ENCODE results near the gene SPAG16. TPM values are rescaled to one million over a fixed set of nuclear protein-coding genes. Genes with fewer than 3 reads are reported as not detected.

SPAG16 gene
- total RNA-seq, 1 donor from 2014 or later, result 18.7 TPM

GRCh38 chr2:213959589-213959988 lies 675.3 kb downstream of the SPAG16 start:
- Mint-ChIP-seq H3K4me3 (ENCODE audit: unreplicated experiment) (no peak overlapping the region), H3K4me1 (ENCODE audit: low read depth) (no peaks in the 10 kb centered on the region), H3K9me3 (ENCODE audit: low read depth) (peaks cover 9% of the 10 kb centered on the region), H3K27ac (ENCODE audit: unreplicated experiment) (no peak overlapping the region), H3K36me3 (ENCODE audit: low read depth) (peaks cover 2% of the 10 kb centered on the region), H3K27me3 (ENCODE audit: low read depth) (no peaks in the 10 kb centered on the region)
- DNase-seq (ENCODE audit: low spot score), result no peak
- TF ChIP-seq, protein P1, sequence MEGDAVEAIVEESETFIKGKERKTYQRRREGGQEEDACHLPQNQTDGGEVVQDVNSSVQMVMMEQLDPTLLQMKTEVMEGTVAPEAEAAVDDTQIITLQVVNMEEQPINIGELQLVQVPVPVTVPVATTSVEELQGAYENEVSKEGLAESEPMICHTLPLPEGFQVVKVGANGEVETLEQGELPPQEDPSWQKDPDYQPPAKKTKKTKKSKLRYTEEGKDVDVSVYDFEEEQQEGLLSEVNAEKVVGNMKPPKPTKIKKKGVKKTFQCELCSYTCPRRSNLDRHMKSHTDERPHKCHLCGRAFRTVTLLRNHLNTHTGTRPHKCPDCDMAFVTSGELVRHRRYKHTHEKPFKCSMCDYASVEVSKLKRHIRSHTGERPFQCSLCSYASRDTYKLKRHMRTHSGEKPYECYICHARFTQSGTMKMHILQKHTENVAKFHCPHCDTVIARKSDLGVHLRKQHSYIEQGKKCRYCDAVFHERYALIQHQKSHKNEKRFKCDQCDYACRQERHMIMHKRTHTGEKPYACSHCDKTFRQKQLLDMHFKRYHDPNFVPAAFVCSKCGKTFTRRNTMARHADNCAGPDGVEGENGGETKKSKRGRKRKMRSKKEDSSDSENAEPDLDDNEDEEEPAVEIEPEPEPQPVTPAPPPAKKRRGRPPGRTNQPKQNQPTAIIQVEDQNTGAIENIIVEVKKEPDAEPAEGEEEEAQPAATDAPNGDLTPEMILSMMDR (IDR thresholded peaks at IDR 0.05), result no peak

DNA sequence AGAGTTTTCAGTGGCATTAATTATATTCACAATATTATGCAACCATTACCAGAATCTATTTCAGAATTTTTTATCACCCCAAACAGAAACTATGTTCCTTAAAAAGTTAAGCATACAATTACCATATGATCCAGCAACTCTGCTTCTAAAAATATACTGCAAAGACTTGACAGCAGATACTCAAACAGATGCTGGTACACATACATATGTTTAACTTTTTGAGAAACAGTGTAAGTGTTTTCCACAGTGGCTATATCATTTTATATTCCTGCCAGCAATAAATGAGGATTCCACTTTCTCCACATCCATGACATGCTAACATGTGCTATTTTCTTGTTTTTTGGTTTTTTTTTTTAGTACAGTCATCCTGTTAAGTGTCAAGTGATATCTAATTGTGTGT lies 687.3 kb downstream of the SPAG16 start:
- Mint-ChIP-seq H3K4me1 (ENCODE audit: low read depth) (no peaks in the 10 kb centered on the region), H3K4me3 (ENCODE audit: unreplicated experiment) (no peak overlapping the region), H3K9me3 (ENCODE audit: low read depth) (no peaks in the 10 kb centered on the region), H3K27ac (ENCODE audit: unreplicated experiment) (no peak overlapping the region), H3K36me3 (ENCODE audit: low read depth) (no peaks in the 10 kb centered on the region), H3K27me3 (ENCODE audit: low read depth) (no peaks in the 10 kb centered on the region)
- TF ChIP-seq, protein P1 (IDR thresholded peaks at IDR 0.05), result no peak
- DNase-seq (ENCODE audit: low spot score), result no peak

GRCh38 chr2:213980883-213981282 lies 696.6 kb downstream of the SPAG16 start:
- H3K27ac Mint-ChIP-seq (ENCODE audit: unreplicated experiment), result no peak overlapping the region
- TF ChIP-seq, protein P1 (IDR thresholded peaks at IDR 0.05), result no peak
- no peak overlapping the region for H3K4me3 Mint-ChIP-seq (ENCODE audit: unreplicated experiment)
- no peaks in the 10 kb centered on the region for H3K27me3 Mint-ChIP-seq (ENCODE audit: low read depth)
- H3K36me3 Mint-ChIP-seq (ENCODE audit: low read depth), result no peaks in the 10 kb centered on the region
- no peaks in the 10 kb centered on the region for H3K9me3 Mint-ChIP-seq (ENCODE audit: low read depth)
- H3K4me1 Mint-ChIP-seq (ENCODE audit: low read depth), result no peaks in the 10 kb centered on the region
- no peak for DNase-seq (ENCODE audit: low spot score)

- H3K27ac Mint-ChIP-seq (ENCODE audit: unreplicated experiment), result no peak overlapping the region
- no peak for DNase-seq (ENCODE audit: low spot score)
- TF ChIP-seq, protein P1 (IDR thresholded peaks at IDR 0.05), result no peak
- no peaks in the 10 kb centered on the region for H3K9me3 Mint-ChIP-seq (ENCODE audit: low read depth)
- no peaks in the 10 kb centered on the region for H3K27me3 Mint-ChIP-seq (ENCODE audit: low read depth)
- no peaks in the 10 kb centered on the region for H3K36me3 Mint-ChIP-seq (ENCODE audit: low read depth)
- H3K4me1 Mint-ChIP-seq (ENCODE audit: low read depth), result peaks cover 3% of the 10 kb centered on the region
- H3K4me3 Mint-ChIP-seq (ENCODE audit: unreplicated experiment), result no peak overlapping the region
Observed at GRCh38 chr2:213989207-213989606, 704.9 kb downstream of the SPAG16 start.

DNA sequence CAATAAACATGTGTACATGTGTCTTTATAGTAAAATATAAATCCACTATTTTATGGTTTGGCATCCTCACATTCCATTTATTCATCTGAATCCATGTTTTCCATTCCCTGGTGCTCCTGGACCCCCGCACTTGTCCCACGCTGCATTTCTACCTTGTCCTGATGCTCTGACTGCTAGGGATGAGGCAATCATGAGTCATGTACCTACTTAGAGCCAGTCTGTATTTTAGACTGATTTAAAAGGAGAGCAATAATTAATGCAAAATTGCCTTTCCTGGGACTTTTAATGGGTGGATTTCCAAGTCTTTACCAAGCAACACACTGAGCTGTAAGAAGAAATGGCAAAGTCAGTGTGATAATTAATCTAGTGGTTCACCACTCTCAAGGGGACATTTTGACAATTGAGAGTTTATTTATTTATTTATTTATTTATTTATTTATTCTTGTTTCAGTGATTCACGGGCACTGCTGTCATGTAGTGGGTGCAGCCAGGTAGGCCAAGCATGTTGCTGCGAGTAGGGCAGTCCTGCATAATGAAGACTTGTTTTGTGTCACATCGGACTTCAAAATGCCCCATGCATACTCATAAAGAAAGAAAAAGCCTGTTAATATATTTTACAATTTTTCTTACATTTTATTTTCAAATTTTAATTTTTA lies 707.3 kb downstream of the SPAG16 start:
- Mint-ChIP-seq H3K4me3 (ENCODE audit: unreplicated experiment) (no peak overlapping the region), H3K9me3 (ENCODE audit: low read depth) (no peaks in the 10 kb centered on the region), H3K27me3 (ENCODE audit: low read depth) (no peaks in the 10 kb centered on the region), H3K36me3 (ENCODE audit: low read depth) (no peaks in the 10 kb centered on the region), H3K27ac (ENCODE audit: unreplicated experiment) (no peak overlapping the region), H3K4me1 (ENCODE audit: low read depth) (peaks cover 11% of the 10 kb centered on the region)
- no peak for DNase-seq (ENCODE audit: low spot score)
- TF ChIP-seq, protein P1 (IDR thresholded peaks at IDR 0.05), result no peak
